DOHH2 (cell line): Measurements from ENCODE around the gene EPS15.

Source experiments
- EZH2phosphoT487 ChIP-seq: fragments of 200-600 bp; sonication (generic); IDR thresholded peaks from 2 replicates; pipeline ENCODE4 v1.6.1; 2017; ENCODE audit warnings: borderline replicate concordance, mild to moderate bottlenecking, antibody characterized with exemption, low read length, moderate library complexity, mixed read lengths
- TF ChIP-seq, protein P1 (sequence below): fragments of 200-600 bp; sonication (generic); IDR thresholded peaks from one replicate; pipeline ENCODE4 v1.5.1; 2014; ENCODE audit warnings: antibody characterized with exemption, mild to moderate bottlenecking, low read depth, low read length; ENCODE audit not compliant: poor library complexity, severe bottlenecking

GRCh38 chr1:51541313-51542050, 22.4 kb upstream of the EPS15 start:
- TF ChIP-seq, protein P1, sequence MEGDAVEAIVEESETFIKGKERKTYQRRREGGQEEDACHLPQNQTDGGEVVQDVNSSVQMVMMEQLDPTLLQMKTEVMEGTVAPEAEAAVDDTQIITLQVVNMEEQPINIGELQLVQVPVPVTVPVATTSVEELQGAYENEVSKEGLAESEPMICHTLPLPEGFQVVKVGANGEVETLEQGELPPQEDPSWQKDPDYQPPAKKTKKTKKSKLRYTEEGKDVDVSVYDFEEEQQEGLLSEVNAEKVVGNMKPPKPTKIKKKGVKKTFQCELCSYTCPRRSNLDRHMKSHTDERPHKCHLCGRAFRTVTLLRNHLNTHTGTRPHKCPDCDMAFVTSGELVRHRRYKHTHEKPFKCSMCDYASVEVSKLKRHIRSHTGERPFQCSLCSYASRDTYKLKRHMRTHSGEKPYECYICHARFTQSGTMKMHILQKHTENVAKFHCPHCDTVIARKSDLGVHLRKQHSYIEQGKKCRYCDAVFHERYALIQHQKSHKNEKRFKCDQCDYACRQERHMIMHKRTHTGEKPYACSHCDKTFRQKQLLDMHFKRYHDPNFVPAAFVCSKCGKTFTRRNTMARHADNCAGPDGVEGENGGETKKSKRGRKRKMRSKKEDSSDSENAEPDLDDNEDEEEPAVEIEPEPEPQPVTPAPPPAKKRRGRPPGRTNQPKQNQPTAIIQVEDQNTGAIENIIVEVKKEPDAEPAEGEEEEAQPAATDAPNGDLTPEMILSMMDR, result no peak
- TF ChIP-seq EZH2phosphoT487, result no peak
